Kidney (tissue), 14 donors: Measurements from ENCODE around the gene SLC27A1. TPM values are rescaled to one million over a fixed set of nuclear protein-coding genes. Genes with fewer than 3 reads are reported as not detected.

Experiments
- DNase-seq, 5 donors: peaks; one replicate each; pipeline ENCODE4 v3.0.0-alpha.2; 2013 to 2020
- FAIRE-seq: peaks from 2 replicates; lab custom pipeline; 2012; peaks lifted over from hg19 to GRCh38; lab: Jason Lieb, UNC
- H3K27ac ChIP-seq, 2 donors: one replicate each; pipeline ENCODE4 v1.7.0; 2013; ENCODE audit warnings: low read depth in 2 of 2, low read length in 2 of 2, inconsistent platforms in 1 of 2
- H3K27me3 ChIP-seq: one replicate; pipeline ENCODE4 v1.7.1; 2013; ENCODE audit warnings: low read length, inconsistent platforms; ENCODE audit not compliant: control insufficient read depth, insufficient read depth
- H3K36me3 ChIP-seq, 3 donors: one replicate each; pipeline versions ENCODE4 v1.7.0 to v1.7.1; 2013; ENCODE audit warnings: low read length in 3 of 3, control low read depth in 1 of 3, inconsistent platforms in 1 of 3; ENCODE audit not compliant: insufficient read depth in 3 of 3, control insufficient read depth in 2 of 3
- H3K4me1 ChIP-seq, 3 donors: one replicate each; pipeline versions ENCODE4 v1.7.0 to v1.7.1; 2013; ENCODE audit warnings: low read length in 3 of 3, inconsistent platforms in 1 of 3, low read depth in 1 of 3; ENCODE audit not compliant: control insufficient read depth in 2 of 3, insufficient read depth in 2 of 3
- H3K4me3 ChIP-seq, 3 donors: one replicate each; pipeline versions ENCODE4 v1.7.0 to v1.8.1; 2013; ENCODE audit warnings: low read length in 3 of 3, control low read depth in 1 of 3, inconsistent platforms in 1 of 3
- H3K9ac ChIP-seq, 3 donors: one replicate each; pipeline versions ENCODE4 v1.7.0 to v1.7.1; 2013; ENCODE audit warnings: low read length in 3 of 3, control low read depth in 1 of 3, inconsistent platforms in 1 of 3
- H3K9me3 ChIP-seq, 3 donors: one replicate each; pipeline versions ENCODE4 v1.7.0 to v1.7.1; 2013; ENCODE audit warnings: low read length in 3 of 3, control low read depth in 1 of 3, inconsistent platforms in 1 of 3; ENCODE audit not compliant: control insufficient read depth in 2 of 3, insufficient read depth in 1 of 3
- CTCF ChIP-seq: IDR thresholded peaks from 3 replicates; pipeline ENCODE4 v1.5.1; 2012; ENCODE audit warnings: mild to moderate bottlenecking, moderate library complexity, borderline replicate concordance; ENCODE audit not compliant: insufficient read depth; ENCODE audit errors: extremely low read depth
- intact Hi-C: fragments of 100-400 bp; cut with DNase I; formaldehyde crosslinking; loops from one replicate; pipeline ENCODE4 v1.11.1; 2022
- polyA plus RNA-seq: library from polyadenylated mRNA; stranded (reverse); fragments of 350-450 nt; fragmentation: Illumina TruSeq; extraction: RNeasy Lipid Tissue Mini Kit (QIAGEN cat#74804); gene quantifications from one replicate; pipeline ENCODE4 v1.2.3, GENCODE V29; 2014; ENCODE audit warnings: low read depth, low replicate concordance; ENCODE audit not compliant: insufficient read depth
- total RNA-seq: library from RNA; stranded (reverse); fragmentation: NEBNext Ultra II Directional; extraction: Animal tissue kit (Norgen Biotek cat#: 25700); gene quantifications from one replicate; pipeline ENCODE4 v1.2.1, GENCODE V29; 2021
- donor health status: control.
- donor health status: control.
- donor health status: control.
- donor health status: control.
- donor health status: control.
- donor health status: DM: yes; HTN: yes; CAD: no.
- donor health status: Normal renal cell carcinoma (clear cell type).

SLC27A1 gene
- total and polyA plus RNA-seq, 2 donors from 2014 or later: 16.9 to 21.9 TPM

- no peak overlapping the region for H3K4me3 ChIP-seq
- no peak for FAIRE-seq
- intact Hi-C loops: no loop called here
- no peaks in the 10 kb centered on the region for H3K27me3 ChIP-seq
- H3K9me3 ChIP-seq: no peaks in the 10 kb centered on the region
- no peak overlapping the region for H3K9ac ChIP-seq
- no peak for DNase-seq
- no peak for TF ChIP-seq CTCF
- H3K4me1 ChIP-seq: no peaks in the 10 kb centered on the region
- H3K27ac ChIP-seq: no peak overlapping the region
- no peaks in the 10 kb centered on the region for H3K36me3 ChIP-seq
Observed at GRCh38 chr19:17445526-17446165, 24.7 kb upstream of the SLC27A1 start.

DNA sequence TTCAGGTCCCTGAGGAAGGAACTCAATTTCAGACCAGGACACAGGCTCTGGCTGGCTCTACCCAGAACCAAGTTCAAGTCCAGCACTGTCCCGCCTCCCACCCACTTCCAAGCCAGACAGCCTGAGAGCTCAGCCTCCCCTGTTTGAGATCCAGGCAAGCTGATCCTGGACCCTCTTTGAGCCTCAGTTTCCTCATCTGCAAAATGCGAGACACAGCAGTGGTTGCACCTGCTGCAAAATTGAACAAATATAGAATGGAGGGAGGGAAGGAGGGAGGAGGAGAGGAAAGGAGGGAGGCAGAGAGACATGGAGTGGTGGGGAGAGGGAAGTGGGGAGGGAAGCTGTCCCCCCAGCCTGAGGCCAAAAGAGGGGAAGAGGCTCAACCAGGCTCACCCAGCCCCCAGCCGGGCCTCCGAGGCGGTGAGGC lies 22.6 kb upstream of the SLC27A1 start:
- no peak for TF ChIP-seq CTCF
- Histone ChIP-seq H3K27ac (no peak overlapping the region), H3K9ac (no peak overlapping the region), H3K27me3 (no peaks in the 10 kb centered on the region), H3K9me3 (no peaks in the 10 kb centered on the region), H3K36me3 (no peaks in the 10 kb centered on the region), H3K4me1 (no peaks in the 10 kb centered on the region), H3K4me3 (peak overlapping the region in 1 of 3 donors; percentile 26)
- no peak for FAIRE-seq
- no peak for DNase-seq
- intact Hi-C loops: no loop called here

DNA sequence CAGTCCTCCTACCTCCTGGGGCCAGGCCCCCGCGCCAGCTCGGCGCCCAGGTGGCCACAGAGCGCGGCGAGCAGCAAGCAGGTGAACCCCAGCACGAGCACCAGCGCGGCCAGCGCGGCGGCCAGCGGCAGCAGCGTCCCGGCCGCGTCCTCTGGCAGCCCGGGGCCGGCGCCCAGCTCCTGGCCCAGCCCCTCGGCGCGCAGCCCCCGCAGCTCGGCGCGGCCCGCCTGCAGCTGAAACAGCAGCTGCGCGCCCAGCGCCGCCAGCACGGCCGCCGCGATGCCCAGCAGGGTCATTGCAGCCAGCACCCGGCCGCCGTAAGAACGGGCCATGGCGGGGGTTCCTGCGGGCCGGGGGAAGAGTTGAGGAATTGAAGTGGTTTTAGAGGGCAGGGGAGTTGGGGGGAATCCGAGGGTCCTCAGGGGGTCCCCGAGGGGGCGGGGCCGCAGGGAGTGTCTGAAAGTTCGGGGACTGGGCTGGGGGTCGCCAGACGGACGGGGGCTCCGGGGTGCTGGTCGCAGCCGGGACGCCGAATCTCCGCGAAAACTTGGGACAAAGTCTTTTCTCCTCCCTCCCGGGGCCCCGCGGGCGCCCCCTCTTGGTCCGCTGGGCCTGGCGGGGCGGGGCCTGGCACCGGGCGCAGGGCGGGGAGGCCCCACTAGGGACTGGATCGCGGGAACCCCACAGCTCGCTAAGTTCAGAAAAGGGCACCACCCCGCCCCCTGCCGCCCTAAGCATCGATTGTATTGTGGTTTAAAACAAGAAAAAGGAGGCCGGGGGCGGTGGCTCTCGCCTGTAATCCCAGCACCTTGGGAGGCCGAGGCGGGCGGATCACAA lies 22.0 kb upstream of the SLC27A1 start, which contains the start of gene TMEM221:
Gene TMEM221, minus strand, starts transcription at position 538 of the 837 bp plus-strand sequence. Its CDS starts 206 bp downstream, at position 332.
- H3K4me1 ChIP-seq: peaks cover 0 to 2% (median 0%) of the 10 kb centered on the region in 3 donors
- H3K9me3 ChIP-seq: no peaks in the 10 kb centered on the region
- no peaks in the 10 kb centered on the region for H3K36me3 ChIP-seq
- FAIRE-seq: no peak
- no peak within 1 kb of the TSS for H3K9ac ChIP-seq
- intact Hi-C loops: no loop called here
- no peak within 1 kb of the TSS for H3K27ac ChIP-seq
- H3K4me3 ChIP-seq: peak within 1 kb of the TSS in 2 of 3 donors; percentile 25 to 26
- peak; percentile 17 for TF ChIP-seq CTCF
- H3K27me3 ChIP-seq: no peaks in the 10 kb centered on the region
- DNase-seq: peak in 4 of 5 donors; percentile 59 to 82 (median 72)
